Measurements from ENCODE around the gene CDH7.

DNA sequence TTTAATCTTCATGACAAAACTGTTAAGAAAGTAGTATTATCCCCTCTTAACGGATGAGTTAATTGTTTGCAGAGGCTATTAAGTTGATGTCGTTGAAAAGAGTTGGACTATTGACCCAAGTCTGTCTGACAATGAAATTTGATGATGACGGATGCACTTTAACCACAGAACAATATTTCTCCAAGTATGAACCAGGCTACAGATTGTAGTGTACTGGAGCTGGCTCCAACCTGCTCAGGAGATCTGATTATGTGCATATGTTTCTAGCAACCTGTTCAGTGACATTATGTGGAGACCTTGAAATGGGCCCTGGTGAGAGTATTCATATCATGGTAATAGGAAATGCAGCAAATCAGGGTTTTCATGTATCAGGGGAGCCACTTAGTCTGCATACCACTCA, 174.1 kb downstream of the CDH7 start:
- TF ChIP-seq CTCF (IDR thresholded peaks at IDR 0.05) (no peak), POLR2A (IDR thresholded peaks at IDR 0.05) (no peak)

All from thyroid gland (tissue), 4 donors.